Medulla oblongata (tissue), 1 donor: ENCODE data around the gene PDE6A.
"Not testable (repeated sequence)": the region's sequence is repeated elsewhere in the genome, so short reads cannot be mapped to it uniquely, and the experiment has no call there.

Source experiments
- DNase-seq: peaks from one replicate; pipeline ENCODE4 v3.0.0-alpha.2; 2015; ENCODE audit errors: extremely low spot score

Gene PDE6A

DNA sequence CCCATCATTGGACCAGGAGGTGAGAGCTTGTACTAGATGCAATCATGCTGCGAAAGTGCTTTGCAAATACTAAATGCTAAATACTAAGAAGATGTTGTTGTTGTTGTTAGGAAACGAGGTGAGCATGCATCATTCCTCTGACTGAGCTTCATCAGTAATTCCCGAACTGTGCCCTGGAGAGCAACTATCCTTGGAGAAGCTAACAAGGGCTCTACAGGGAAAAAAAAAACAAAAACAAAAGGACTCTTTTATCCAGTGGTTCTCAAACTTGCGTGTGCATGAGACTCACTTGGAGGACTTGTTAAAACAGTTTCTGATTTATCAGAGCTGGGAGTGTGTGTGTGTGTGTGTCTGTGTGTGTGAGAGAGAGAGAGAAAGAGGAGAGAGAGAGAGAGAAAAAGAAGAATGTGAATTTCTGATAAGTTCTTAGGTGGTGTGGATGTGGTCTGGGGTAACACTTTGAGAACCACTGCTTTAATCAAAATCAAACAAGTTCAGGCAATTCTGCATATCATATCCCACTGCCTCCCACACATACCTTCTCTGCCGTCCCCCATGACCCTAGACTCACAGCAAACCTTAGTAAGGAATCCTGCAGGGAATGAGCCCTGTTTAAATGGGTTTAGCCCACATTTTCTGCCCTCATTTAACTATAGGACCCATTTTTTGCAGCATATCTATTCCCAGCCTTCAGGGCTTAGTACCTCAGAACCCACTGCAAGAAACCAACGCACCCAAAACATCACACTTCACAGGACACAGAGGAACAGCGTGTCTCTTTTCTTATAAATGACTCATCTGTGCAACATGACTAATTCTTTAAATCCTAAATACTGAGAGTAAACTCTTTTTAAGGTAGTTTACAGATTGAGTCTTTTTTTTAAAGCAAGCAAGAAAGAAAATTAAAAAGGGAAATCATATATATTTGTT is 48.9 kb downstream of the PDE6A start:
- no peak for DNase-seq

DNA sequence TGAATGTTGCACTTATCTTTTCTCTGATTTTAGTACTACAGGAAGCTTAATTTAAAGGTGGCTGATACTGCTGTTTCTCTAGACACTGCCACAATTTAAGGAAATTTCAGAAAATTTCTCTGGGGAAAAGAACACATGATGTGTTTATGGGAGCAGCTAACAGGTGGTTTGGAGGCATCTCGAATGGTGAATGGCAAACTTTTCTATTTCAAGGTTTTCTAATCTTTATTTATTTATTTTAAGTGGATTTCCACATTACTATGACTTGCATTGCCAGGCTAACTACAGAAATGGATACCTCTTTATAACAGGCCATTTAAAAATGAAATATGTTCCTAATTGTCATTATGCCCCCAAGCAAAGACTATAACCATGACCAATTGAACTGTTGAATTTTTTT is 50.4 kb downstream of the PDE6A start:
- DNase-seq: no peak

DNA sequence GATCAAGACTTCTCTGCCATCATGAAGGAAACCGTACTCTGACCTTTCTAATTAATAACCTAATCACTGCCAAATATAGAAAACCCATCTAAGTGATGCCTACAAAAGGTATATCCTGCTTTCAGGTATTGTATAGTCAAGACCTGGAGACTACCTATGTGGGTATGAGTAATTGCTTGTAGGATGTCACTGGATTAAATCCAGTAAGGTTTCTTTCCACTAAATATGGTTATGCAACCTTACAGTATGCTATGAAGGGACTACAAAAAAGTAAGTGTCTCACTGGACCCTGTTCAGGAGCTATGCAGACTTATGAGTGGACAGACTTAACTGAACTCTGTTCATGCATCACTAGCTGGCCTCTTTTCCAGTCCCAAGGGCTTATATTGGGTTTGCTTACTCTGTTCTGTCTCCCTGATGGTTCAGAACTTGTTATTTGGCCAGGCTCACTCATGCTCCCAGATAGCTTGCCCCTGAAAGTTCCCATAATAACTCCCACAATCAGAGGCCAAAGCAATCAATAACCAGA is 51.1 kb downstream of the PDE6A start:
- no peak for DNase-seq

DNA sequence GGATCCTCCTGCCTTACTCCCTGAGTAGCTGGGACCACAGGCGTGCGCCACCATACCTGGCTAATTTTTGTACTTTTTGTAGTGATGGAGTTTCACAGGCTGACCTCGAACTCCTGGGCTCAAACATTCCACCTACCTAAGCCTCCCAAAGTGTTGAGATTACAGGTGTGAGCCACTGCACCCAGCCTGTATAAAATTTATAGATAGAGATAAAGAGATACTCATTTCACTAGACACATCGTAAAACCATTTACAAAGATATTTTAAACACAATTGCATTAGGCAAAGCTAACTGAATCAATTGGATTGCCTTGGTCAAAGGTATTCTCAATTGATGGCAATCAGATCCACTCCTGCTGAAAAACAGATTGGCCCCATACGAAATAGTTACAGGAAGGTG is 52.0 kb downstream of the PDE6A start:
- no peak for DNase-seq

DNA sequence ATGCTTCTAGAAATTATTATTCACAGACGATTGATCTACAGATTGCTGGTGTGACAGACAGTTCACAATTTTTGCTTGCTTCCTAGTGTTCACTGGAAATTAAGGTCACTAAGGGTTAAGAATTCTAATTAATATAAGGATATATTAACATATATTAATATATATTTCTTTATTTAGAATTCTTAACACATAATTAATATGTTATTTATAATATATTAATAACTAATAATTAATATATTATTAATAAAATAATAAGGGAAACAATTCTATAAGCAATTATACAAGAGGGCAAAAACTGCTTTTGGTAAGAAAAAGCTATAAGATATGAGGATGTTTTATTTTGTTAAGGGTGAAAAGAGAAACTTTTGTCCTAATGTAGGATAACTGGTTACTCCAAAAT is 56.3 kb downstream of the PDE6A start:
- DNase-seq: no peak

DNA sequence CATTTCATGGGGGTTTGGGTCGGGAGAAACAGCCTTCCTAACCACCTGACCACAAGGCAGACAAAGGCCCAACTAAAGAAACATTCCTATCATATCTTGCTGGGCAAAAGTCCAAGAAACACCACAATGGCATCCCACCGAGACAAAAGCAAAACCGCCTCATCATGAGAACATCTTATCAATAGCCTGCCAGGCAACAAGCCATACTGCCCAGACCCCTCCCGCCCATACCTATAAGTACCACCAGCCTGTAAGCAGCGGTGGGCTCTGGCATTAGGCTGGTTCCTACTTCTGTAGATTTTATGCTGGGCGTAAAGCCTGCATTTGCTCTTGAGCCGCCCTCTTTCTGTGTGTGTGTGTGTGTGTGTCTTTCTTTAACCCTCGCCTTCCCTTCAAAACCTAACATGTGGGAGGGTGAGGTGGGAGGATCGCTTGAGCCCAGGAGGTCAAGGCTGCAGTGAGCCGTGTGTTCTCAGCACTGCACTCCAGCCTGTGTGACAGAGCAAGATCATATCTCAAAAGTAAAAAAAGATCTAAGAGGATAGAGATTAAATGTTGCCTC is 56.9 kb downstream of the PDE6A start:
- no peak for DNase-seq

DNA sequence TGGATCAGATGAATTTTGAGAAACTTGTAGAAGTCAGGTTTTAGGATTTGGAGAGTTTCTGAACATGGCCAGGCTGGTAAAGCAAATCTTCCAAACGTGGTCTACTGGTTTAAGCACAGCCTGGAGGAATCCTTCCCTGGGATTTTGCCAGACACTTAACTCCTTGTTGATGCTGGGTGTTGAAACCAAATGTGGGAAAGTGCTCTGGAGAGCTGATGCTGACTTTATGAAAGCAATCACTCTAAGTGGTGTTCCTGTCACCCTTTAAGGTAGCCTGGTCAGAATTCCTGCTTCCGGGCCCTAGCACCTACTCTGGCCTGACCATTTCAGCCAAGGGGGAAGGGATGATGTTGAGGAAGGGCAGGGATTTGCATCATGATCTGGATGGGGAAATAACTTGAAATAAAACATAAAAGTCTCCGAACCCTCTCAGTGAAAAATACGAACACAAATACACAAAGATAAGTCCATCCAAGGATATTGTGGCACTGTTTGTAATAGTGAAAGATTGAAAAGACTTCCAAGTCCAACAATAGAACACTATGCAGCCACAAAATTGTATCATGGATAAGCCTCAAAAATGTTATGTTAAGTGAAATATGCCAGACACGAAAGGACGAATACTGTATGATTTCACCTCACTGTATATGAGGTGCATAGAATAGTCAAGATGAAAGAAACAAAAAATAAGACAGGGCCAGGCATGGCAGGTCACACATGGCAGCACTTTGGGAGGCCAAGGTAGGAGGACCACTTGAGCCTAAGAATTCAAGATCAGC is 57.7 kb downstream of the PDE6A start:
- DNase-seq: no peak

DNA sequence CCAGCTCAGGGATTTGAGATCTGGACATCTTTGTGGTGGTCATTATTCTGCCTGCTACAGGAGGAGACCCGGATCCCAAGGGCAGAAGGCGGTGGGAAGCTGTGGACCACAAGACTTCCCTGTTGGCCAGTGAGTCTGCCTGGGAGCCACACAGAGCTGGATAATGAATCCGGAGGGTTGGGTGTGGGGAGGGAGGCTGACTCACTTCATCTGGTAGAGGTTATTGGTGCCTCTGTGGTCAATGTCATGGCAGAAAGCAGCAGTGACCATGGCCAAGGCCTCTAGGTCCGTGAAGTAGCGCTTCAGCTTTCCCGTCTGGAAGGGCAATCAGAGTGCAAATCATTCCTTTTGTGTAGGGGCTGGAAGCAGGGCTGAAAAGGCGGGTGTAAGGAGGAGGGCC is 58.5 kb downstream of the PDE6A start:
- no peak for DNase-seq

DNA sequence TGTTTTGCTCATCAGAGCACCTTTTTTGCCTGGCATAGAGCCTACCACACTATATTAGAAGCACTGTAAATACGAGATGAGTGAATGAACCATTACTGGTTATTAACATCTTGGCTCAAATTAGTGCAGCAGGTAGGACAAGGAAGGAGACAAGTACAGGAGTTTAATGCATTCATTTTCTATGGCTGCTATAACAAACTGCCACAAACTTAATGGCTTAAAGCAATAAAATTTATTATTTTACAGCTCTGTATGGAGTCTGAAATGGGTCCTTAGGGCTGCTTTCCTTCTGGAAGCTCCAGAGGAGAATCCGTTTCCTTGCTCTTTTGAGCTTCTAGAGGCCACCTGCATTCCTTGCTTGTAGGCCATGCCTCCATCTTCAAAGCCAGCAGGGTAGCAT is 59.1 kb downstream of the PDE6A start:
- no peak for DNase-seq

DNA sequence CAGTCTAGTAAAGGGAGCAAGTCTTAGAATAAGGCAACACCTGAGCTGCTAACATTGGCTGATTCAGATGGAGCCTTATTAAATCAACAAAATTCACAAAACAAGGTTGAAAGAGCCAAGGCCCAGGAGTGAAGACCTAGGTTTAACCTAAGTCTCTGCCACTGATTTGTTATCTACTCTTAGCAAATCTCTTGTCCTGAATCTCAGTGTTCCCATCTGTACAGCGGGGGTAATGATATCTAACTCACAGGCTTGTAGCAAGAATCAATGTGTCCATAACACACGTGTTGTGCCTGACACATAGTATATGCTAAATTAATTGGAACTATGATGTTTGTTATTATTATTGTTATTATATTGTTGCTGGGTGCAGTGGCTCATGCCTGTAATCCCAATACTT is 61.0 kb downstream of the PDE6A start:
- no peak for DNase-seq

DNA sequence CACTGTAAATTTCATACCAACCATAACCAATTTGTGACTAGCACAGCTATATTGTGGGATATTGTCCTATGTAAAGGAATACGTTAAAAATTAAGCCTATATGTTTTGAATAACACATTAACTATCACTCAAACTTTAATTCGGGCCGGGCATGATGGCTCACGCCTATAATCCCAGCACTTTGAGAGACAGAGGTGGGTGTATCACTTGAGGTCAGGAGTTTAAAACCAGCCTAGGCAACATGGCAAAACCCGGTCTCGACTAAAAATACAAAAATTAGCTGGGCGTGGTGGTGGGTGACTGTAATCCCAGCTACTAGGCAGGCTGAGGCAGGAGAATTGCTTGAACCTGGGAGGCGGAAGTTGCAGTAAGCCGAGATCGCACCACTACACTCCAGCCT is 62.0 kb downstream of the PDE6A start:
- DNase-seq: not testable (repeated sequence)

DNA sequence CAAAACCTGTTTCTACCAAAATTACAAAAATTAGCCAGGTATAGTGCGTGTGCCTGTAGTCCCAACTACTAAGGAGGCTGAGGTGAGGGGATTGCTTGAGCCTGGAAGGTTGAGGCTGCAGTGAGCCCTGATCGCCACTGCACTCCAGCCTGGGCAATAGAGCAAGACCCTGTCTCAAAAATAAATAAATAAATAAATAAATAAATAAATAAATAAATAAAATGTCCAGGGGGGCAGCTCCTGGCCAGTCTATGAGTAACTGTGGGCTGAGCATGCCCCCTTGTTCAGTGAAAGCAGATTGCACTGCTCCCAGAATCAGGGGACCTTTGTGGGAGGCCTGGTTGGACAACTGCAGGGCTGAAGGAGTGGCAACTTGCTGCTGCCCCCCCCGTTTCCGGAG is 62.7 kb downstream of the PDE6A start:
- no peak for DNase-seq

DNA sequence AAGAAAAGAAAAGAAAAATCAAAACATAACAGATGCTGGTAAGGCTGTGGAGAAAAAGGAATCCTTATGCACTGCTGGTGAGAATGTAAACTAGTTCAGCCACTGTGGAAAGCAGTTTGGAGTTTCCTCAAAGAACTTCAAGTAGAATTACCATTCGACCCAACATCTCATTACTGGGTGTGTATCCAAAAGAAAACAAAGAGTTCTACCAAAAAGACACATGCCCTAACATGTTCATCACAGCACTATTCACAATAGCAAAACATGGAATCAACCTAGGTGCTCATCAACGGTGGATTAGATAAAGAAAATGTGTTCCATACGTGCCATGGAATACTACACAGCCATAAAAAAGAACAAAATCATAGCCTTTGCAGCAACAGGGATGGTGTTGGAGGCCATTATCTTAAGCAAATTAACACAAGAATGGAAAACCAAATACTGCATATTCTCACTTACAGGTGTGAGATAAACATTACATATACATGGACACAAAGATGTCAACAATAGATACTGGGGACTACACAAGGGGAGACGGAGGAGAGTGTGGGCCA is 63.4 kb downstream of the PDE6A start:
- DNase-seq: no peak

DNA sequence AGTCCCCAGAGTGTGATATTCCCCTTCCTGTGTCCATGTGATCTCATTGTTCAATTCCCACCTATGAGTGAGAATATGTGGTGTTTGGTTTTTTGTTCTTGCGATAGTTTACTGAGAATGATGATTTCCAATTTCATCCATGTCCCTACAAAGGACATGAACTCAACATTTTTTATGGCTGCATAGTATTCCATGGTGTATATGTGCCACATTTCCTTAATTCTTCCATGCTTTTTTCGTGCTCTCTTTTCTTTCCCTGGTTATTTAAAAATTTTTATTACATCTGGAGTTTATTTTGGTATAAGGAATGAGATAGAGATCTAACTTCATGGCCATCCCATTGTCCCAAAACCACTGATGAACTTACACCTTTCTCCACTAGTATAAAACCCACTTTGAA is 65.0 kb downstream of the PDE6A start:
- DNase-seq: not testable (repeated sequence)

DNA sequence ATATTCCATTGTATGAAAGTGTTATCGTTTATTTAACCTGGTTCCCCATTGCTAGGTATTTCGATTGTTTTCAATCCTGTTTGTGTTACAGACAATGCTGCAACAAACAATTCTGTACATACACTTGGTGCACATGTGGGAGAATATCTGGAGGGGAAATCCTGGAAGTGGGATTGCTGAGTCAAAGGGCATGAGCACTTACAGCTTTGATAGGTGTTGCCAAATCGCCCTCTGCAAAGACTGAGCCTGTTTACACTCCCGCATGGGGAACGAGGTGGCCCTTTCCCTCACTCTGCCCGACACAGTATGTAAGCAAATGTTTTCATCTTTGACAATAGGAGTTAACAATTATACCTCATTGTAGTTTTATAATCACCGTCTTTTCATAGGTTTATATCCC is 66.2 kb downstream of the PDE6A start:
- DNase-seq: no peak

DNA sequence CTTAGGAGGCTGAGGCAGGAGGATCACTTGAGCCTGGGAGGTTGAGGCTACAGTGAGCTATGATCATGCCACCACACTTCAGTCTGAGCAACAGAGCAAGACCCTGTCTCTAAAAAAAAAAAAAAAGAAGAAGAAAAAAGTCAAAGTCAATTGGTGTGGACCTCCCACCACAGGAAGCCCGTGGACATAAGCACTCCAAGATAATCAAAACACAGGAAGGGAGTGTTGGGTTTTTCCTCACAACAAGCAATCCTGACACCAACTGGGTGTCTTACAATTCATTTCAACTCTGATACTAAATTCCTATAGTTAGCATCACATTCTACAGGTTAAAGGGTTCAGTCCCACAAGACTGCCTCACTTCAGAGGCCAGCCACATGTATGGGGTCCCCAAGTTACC is 70.7 kb downstream of the PDE6A start:
- DNase-seq: no peak

DNA sequence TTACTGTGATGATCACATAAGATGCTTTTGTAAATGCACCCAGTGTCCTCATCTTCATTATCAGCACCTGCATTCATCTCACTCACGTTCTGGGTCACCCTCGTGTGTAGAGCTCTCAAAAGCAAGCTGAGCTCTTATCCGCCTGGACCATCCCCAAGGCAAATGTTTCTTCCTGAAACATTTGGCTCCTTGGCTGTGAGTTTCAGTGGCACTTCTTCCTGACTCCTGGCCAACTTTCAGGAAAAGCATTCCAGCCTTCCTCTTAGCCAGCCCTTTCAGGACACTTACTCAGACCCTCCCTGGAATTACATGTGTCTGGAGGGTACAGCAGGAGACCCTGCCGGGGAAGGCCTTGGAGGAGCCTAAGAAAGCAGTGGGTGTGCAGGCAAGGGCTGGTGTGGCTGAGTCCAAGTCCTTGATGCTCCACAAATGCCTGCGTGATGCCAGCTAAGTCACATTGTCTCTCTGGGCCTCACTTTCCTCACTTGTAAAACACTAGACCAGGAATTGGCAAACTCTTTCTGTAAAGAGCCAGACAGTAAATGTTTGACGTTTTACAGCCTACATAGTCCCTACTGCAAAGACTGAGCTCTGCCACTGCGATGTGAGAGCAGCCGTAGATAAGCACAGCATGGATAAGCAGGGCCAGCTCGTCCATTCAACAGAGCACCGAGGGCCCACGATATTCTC is 72.1 kb downstream of the PDE6A start:
- DNase-seq: no peak

DNA sequence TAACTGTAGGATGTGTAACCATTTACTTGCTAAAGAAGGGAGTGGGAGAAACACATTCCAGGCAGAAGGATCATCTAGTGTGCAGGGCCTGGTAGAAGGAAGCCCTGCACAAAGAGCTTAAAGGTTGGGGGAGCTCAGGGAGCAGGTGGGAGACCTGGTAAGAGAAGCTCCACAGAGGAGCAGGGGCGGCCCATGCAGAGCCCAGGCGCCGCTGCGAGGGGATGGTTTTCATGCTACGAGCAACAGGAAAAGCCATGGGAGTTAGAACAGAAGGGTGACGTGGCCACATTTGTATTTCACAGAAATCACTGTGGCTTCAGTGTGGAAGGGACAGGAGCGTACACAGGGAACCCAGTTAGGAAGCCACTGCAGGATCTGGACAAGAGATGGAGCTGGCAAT is 73.1 kb downstream of the PDE6A start:
- no peak for DNase-seq

DNA sequence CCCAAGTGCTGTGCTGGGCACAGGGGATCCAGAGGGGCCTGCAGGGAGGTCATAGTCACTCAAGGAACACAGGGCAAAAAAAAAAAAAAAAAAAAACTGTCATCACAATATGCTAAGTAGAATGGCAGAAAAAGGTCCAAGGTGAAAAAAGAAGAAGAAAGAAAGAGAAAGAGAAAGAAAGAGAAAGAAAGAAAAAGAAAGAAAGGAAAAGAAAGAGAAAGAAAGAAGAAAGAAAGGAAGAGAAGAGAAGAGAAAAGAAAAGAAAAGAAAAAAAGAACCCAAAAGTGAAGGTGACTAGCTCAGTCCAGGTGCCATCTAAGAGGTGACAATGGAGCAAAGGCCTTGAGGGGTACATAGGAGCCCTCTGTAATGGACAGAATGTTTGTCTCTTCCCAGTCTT is 73.9 kb downstream of the PDE6A start:
- DNase-seq: no peak

DNA sequence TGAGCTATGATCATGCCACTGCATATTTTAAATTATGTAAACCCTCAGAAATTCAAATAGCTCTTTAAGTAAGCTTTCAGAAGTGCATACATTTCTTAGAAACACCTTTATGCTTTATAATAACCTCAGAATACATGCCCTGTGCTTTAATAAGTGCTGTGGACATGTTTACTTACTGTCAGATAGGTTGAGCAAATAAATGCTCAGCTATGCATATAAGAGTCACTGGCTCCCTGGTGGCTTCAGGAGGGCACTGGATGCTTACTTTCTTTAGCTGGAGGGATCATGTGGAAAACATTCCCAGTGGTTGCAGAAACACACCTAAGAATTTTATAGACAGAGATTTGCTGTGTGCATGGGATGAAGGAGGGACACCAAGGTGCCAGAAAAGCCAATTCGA is 74.4 kb downstream of the PDE6A start:
- DNase-seq: no peak

DNA sequence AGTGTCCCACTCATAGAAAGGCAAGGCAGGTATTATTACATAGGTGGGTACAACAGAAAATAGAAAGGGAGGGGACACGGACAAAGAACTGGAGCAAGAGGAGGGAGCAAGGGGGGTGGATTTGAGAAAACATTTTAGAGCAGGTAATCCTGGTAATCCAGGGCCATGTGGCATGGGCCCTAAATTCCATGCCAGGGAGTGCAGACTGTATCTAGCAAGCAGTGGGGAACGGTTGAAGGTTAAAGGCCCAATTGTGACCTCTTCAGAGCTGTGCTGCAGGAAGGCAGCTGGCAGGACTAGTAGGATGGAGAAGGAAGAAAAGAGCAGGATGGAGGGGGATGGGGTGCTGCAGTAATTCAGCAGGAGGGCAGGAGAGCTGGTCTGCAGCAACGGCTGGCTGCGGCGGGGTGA is 75.2 kb downstream of the PDE6A start:
- no peak for DNase-seq

DNA sequence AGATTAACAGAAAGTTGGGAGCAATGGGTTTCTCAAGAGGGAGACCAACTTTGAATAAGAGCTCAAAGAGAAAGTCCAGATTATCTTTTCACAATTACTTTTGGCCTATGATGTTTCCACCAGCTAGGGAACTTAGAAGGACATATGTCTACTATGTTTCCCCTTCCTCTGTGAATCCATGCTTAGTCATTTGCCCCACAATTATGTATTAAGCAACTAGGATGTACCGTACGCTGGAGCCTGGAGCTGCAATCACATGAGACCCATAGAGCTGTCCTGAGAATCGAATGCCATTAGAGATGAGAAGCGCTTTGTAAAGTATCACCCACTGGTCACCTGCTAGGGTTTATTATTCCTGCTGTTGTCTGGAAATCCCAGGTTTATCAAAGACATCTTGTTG is 78.8 kb downstream of the PDE6A start:
- DNase-seq: no peak
